ENCODE results near the gene TRIM29. TPM values are rescaled to one million over a fixed set of nuclear protein-coding genes. Genes with fewer than 3 reads are reported as not detected.

The TRIM29 gene
- total and polyA plus RNA-seq, 4 donors, result 4.4 to 26.6 (median 16.9) TPM

DNA sequence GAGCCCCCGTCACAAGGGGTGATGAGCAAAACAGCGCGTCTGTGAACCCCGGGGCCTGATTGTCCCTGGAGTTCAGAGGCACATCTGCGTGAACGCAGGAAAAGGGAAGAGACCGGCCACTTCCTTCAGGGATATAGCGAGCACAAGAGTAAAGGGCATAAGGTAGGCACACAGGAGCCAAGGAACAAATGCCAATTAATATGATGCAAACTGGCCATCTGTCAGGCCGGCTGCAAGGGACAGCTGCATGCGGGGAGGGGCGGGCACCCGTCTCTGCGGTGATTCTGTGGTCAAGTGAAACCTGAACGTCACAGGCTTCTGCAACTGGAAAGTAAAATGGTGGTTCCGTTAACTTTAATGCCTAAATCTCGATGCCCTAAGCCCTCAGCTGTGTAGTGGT lies 64.7 kb downstream of the TRIM29 start:
- H3K9me3 ChIP-seq (ENCODE audit: control insufficient read depth in 4 of 4, insufficient read depth in 3 of 4, low read length in 3 of 4), result no peaks in the 10 kb centered on the region
- no peaks in the 10 kb centered on the region for H3K36me3 ChIP-seq (ENCODE audit: control insufficient read depth in 4 of 4, insufficient read depth in 4 of 4, low read length in 4 of 4)
- no peak overlapping the region for H3K9ac ChIP-seq (ENCODE audit: insufficient read depth in 1 of 2, low read length in 2 of 2)
- no peak overlapping the region for H3K27ac ChIP-seq (ENCODE audit: low read depth in 1 of 2, low read length in 1 of 2)
- H3K4me3 ChIP-seq, result no peak overlapping the region
- DNase-seq (no peak), ATAC-seq (ENCODE audit: insufficient read depth, low FRiP score) (no peak)
- peaks cover 0 to 5% (median 0%) of the 10 kb centered on the region in 5 donors for H3K4me1 ChIP-seq (ENCODE audit: control insufficient read depth in 5 of 5, insufficient read depth in 5 of 5, low read length in 5 of 5)
- H3K27me3 ChIP-seq (ENCODE audit: control insufficient read depth in 3 of 3, insufficient read depth in 3 of 3, low read length in 2 of 3), result peaks cover 0 to 9% (median 4%) of the 10 kb centered on the region in 3 donors
- TF ChIP-seq, protein P1, sequence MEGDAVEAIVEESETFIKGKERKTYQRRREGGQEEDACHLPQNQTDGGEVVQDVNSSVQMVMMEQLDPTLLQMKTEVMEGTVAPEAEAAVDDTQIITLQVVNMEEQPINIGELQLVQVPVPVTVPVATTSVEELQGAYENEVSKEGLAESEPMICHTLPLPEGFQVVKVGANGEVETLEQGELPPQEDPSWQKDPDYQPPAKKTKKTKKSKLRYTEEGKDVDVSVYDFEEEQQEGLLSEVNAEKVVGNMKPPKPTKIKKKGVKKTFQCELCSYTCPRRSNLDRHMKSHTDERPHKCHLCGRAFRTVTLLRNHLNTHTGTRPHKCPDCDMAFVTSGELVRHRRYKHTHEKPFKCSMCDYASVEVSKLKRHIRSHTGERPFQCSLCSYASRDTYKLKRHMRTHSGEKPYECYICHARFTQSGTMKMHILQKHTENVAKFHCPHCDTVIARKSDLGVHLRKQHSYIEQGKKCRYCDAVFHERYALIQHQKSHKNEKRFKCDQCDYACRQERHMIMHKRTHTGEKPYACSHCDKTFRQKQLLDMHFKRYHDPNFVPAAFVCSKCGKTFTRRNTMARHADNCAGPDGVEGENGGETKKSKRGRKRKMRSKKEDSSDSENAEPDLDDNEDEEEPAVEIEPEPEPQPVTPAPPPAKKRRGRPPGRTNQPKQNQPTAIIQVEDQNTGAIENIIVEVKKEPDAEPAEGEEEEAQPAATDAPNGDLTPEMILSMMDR (IDR thresholded peaks at IDR 0.05; ENCODE audit: control extremely low read depth, extremely low read depth), result no peak
- 79 to 89% methylated on average over 16 of the region's 16 CpGs for WGBS, 2 donors

DNA sequence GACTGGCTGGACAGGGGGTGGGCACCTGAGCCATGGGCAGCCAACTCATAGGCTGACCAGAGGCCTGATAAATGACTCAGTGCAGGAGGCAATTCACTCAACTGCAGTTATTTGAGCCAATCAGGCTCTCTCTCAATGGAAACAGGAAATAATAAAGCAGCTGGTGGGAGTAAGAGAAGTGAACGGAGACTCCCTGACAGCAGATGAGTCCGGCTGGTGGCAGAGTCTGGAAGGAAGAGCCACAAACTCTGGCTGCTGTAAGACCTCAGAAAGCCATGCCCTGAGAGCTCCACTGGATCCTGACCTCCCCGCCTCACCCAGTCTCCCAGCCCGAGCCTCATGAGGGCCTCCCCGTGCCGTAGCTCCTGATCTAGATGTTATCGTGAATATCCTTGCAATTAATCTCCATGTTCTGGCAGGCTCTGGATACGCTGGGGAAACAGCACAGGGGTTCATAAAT lies 69.8 kb downstream of the TRIM29 start:
- WGBS, 2 donors, result 7 to 27% methylated on average over 8 of the region's 8 CpGs
- DNase-seq (peak; percentile 54 to 83 (median 79)), ATAC-seq (ENCODE audit: insufficient read depth, low FRiP score) (no peak)
- Histone ChIP-seq H3K4me1 (ENCODE audit: control insufficient read depth in 5 of 5, insufficient read depth in 5 of 5, low read length in 5 of 5) (no peaks in the 10 kb centered on the region), H3K9me3 (ENCODE audit: control insufficient read depth in 4 of 4, insufficient read depth in 3 of 4, low read length in 3 of 4) (peaks cover 0 to 2% (median 0%) of the 10 kb centered on the region in 4 donors), H3K9ac (ENCODE audit: insufficient read depth in 1 of 2, low read length in 2 of 2) (no peak overlapping the region), H3K36me3 (ENCODE audit: control insufficient read depth in 4 of 4, insufficient read depth in 4 of 4, low read length in 4 of 4) (no peaks in the 10 kb centered on the region), H3K4me3 (no peak overlapping the region), H3K27ac (ENCODE audit: low read depth in 1 of 2, low read length in 1 of 2) (no peak overlapping the region), H3K27me3 (ENCODE audit: control insufficient read depth in 3 of 3, insufficient read depth in 3 of 3, low read length in 2 of 3) (no peaks in the 10 kb centered on the region)
- TF ChIP-seq, protein P1 (IDR thresholded peaks at IDR 0.05; ENCODE audit: control extremely low read depth, extremely low read depth), result no peak

DNA sequence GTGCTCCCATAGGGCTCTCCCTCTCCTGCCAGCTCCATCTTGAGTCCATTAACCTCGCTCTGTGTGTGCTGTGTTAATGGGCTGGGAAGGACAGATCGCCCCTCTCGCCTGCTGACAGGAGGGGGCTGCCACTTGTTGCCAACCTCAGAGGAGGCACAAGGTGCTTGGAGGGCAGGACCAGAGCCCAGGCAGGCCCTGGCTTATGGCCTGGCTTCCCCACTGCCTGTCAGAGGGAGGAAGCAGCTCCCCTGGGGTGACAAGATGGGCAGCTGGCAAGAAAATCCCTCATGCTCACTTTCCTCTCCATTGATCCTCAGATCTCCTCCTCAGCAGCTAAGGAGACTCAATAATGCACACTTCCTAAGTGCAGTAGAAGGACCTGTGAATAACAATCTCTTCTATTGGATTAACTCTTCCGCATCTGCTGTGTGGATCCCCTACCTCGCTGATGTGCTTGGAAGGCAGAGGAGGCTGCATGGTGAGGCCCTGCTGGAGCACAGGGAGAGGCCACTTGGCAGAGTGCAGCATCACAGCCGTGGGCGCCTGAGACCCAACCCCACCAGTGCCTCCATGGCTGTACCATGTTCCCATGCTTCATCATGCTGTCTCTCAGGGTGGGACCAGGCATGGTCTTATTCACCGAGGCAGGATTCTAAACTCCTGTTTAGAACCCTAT lies 70.3 kb downstream of the TRIM29 start:
- Histone ChIP-seq H3K36me3 (ENCODE audit: control insufficient read depth in 4 of 4, insufficient read depth in 4 of 4, low read length in 4 of 4) (no peaks in the 10 kb centered on the region), H3K27me3 (ENCODE audit: control insufficient read depth in 3 of 3, insufficient read depth in 3 of 3, low read length in 2 of 3) (no peaks in the 10 kb centered on the region), H3K4me3 (no peak overlapping the region), H3K4me1 (ENCODE audit: control insufficient read depth in 5 of 5, insufficient read depth in 5 of 5, low read length in 5 of 5) (peaks cover 0 to 4% (median 0%) of the 10 kb centered on the region in 5 donors), H3K9ac (ENCODE audit: insufficient read depth in 1 of 2, low read length in 2 of 2) (no peak overlapping the region), H3K9me3 (ENCODE audit: control insufficient read depth in 4 of 4, insufficient read depth in 3 of 4, low read length in 3 of 4) (peaks cover 0 to 2% (median 0%) of the 10 kb centered on the region in 4 donors), H3K27ac (ENCODE audit: low read depth in 1 of 2, low read length in 1 of 2) (no peak overlapping the region)
- no peak for DNase-seq
- TF ChIP-seq, protein P1 (IDR thresholded peaks at IDR 0.05; ENCODE audit: control extremely low read depth, extremely low read depth), result no peak
- no peak for ATAC-seq (ENCODE audit: insufficient read depth, low FRiP score)
- WGBS, 2 donors, result 70 to 72% methylated on average over 8 of the region's 8 CpGs
